HL-60 (cell line): ENCODE results near the gene SHISA4.

ENCODE experiments used
- CTCF ChIP-seq: IDR thresholded peaks from one replicate; pipeline ENCODE4 v1.5.1; 2011; ENCODE audit warnings: low read length, control low read depth, inconsistent platforms; ENCODE audit not compliant: insufficient read depth
- GABPA ChIP-seq: IDR thresholded peaks from 2 replicates; pipeline ENCODE4 v1.6.1; 2012; ENCODE audit warnings: low read depth
- POLR2AphosphoS5 ChIP-seq: IDR thresholded peaks from 2 replicates; pipeline ENCODE4 v1.6.1; 2012; ENCODE audit warnings: low read depth
- REST ChIP-seq: IDR thresholded peaks from 2 replicates; pipeline ENCODE4 v1.6.1; 2012; ENCODE audit warnings: low read depth; ENCODE audit not compliant: insufficient replicate concordance
- SPI1 ChIP-seq: IDR thresholded peaks from 2 replicates; pipeline ENCODE4 v1.6.1; 2012; ENCODE audit warnings: low read depth, mild to moderate bottlenecking, borderline replicate concordance

- TF ChIP-seq CTCF (no peak), POLR2AphosphoS5 (no peak), REST (no peak), SPI1 (no peak), GABPA (no peak)
These were observed 14.4 kb downstream of the SHISA4 start for GRCh38 chr1:201903135-201903534.
